Erythroblast (primary cell): ENCODE measurements around the gene LRFN5.
"Not testable (repeated sequence)": the region's sequence is repeated elsewhere in the genome, so short reads cannot be mapped to it uniquely, and the experiment has no call there.

ENCODE experiments used
- DNase-seq, 2 experiments: peaks; one replicate each; lab custom pipeline; 2025; lab: John Stamatoyannopoulos, UW
- GATA1 ChIP-seq: IDR thresholded peaks from 2 replicates; pipeline ENCODE4 v1.6.1; 2011; ENCODE audit warnings: low read depth, mild to moderate bottlenecking, control low read depth, low read length, moderate library complexity
- POLR2A ChIP-seq: IDR thresholded peaks from 2 replicates; pipeline ENCODE4 v1.6.1; 2011; ENCODE audit warnings: mild to moderate bottlenecking, low read length

LRFN5 gene

GRCh38 chr14:41606532-41607303 lies at the start of gene LRFN5:
LRFN5 (plus strand) TSS chr14:41606876.
- no peak for TF ChIP-seq GATA1
- TF ChIP-seq POLR2A: no peak
- no peak for DNase-seq

- no peak for DNase-seq
- TF ChIP-seq POLR2A (no peak), GATA1 (no peak)
Measured at GRCh38 chr14:41558490-41558889, 48.2 kb upstream of the LRFN5 start.

- not testable (repeated sequence) for DNase-seq
Measured at GRCh38 chr14:41566864-41567263, 39.8 kb upstream of the LRFN5 start.

- no peak for DNase-seq
- no peak for TF ChIP-seq GATA1
- no peak for TF ChIP-seq POLR2A
Measured at GRCh38 chr14:41568979-41569378, 37.7 kb upstream of the LRFN5 start.

- no peak for DNase-seq
- TF ChIP-seq GATA1 (no peak), POLR2A (no peak)
Measured at GRCh38 chr14:41570415-41571155, 36.1 kb upstream of the LRFN5 start.

- TF ChIP-seq GATA1 (no peak), POLR2A (no peak)
- DNase-seq: no peak
Measured at GRCh38 chr14:41586237-41586636, 20.4 kb upstream of the LRFN5 start.

GRCh38 chr14:41597647-41598046 lies 9.0 kb upstream of the LRFN5 start:
- DNase-seq: no peak
- no peak for TF ChIP-seq POLR2A
- no peak for TF ChIP-seq GATA1

- not testable (repeated sequence) for DNase-seq
Measured at GRCh38 chr14:41599805-41600385, 6.8 kb upstream of the LRFN5 start.

- TF ChIP-seq GATA1 (no peak), POLR2A (no peak)
- no peak for DNase-seq
Measured at GRCh38 chr14:41604721-41605531, 1.8 kb upstream of the LRFN5 start.

GRCh38 chr14:41605550-41606281 lies 960 bp upstream of the LRFN5 start:
- TF ChIP-seq GATA1: no peak
- TF ChIP-seq POLR2A: no peak
- no peak for DNase-seq

GRCh38 chr14:41606282-41606531 lies 469 bp upstream of the LRFN5 start:
- DNase-seq: no peak
- TF ChIP-seq POLR2A: no peak
- no peak for TF ChIP-seq GATA1

- DNase-seq: no peak
- TF ChIP-seq POLR2A (no peak), GATA1 (no peak)
Measured at GRCh38 chr14:41607304-41607775, 664 bp downstream of the LRFN5 start.
